H7 (cell line): Measurements from ENCODE around the gene CLDN9. TPM values are rescaled to one million over a fixed set of nuclear protein-coding genes. Genes with fewer than 3 reads are reported as not detected.

Experiments
- DNase-seq: peaks from one replicate; pipeline ENCODE4 v3.0.0; 2012
- H3K27me3 ChIP-seq: 2 replicates; pipeline ENCODE4 v1.6.0; 2011; ENCODE audit warnings: mild to moderate bottlenecking, low read length; ENCODE audit not compliant: control insufficient read depth, insufficient read depth
- H3K36me3 ChIP-seq: replicated peaks from 2 replicates; pipeline ENCODE4 v1.5.1; 2011; ENCODE audit warnings: low read length; ENCODE audit not compliant: control insufficient read depth, insufficient read depth
- H3K4me3 ChIP-seq: 2 replicates; pipeline ENCODE4 v1.5.1; 2011; ENCODE audit warnings: low read depth, mild to moderate bottlenecking, control low read depth, low read length, moderate library complexity; ENCODE audit not compliant: insufficient read depth
- total RNA-seq: library from RNA; depleted of rRNA; stranded (reverse); fragments of >200 nt; shearing (Covaris generic); gene quantifications from 2 replicates; pipeline ENCODE4 v1.2.3, GENCODE V29; 2014

Gene CLDN9
- total RNA-seq, 1 experiment from 2014 or later, result 0.21 TPM

DNA sequence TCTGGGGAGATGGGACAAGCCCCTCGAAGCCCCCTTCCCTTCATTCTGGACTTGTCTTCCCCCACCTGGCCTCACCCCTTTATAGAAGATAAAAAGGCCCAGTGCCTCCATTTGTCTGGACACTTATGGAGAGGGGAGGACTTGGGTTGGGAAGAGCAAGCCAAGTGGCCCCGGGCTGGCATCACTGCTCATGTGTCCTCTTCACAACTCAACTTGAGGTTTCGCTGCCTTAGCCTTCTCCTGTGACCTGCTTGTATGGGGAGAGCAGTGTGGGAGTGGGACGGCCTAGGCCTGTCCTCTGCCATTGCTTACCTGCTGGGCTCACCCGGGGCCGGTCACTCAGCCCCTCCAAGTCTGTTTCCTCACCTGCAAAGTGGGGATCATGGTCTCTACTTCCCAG lies 42.2 kb upstream of the CLDN9 start:
- Histone ChIP-seq H3K4me3 (peak overlapping the region; percentile 89), H3K36me3 (peaks cover 20% of the 10 kb centered on the region), H3K27me3 (peaks cover 4% of the 10 kb centered on the region; the same call in 1 of the 2 replicates)
- no peak for DNase-seq

DNA sequence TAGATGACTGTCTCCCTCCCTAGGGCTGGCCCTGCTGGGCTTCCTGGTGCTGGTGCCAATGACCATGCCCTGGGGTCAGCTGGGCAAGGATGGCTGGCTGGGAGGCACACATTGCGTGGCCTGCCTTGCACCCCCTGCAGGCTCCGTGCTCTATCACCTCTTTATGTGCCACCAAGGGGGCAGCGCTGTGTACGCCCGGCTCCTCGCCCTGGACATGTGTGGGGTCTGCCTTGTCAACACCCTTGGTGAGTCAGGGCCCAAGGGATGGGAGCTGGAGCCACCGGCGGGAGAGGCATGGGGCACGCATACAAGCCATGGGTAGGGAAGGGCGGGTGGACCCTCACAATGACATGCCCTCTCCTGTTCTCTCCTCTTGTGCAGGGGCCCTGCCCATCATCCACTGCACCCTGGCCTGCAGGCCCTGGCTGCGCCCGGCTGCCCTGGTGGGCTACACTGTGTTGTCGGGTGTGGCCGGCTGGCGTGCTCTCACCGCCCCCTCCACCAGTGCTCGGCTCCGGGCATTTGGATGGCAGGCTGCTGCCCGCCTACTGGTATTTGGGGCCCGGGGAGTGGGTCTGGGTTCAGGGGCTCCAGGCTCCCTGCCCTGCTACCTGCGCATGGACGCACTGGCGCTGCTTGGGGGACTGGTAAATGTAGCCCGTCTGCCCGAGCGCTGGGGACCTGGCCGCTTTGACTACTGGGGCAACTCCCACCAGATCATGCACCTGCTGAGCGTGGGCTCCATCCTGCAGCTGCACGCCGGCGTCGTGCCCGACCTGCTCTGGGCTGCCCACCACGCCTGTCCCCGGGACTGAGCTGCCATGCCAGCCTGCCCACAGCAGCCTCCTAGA lies 41.4 kb upstream of the CLDN9 start:
- DNase-seq, result no peak
- Histone ChIP-seq H3K36me3 (peaks cover 25% of the 10 kb centered on the region), H3K27me3 (peaks cover 4% of the 10 kb centered on the region; the same call in 1 of the 2 replicates), H3K4me3 (no peak overlapping the region)

DNA sequence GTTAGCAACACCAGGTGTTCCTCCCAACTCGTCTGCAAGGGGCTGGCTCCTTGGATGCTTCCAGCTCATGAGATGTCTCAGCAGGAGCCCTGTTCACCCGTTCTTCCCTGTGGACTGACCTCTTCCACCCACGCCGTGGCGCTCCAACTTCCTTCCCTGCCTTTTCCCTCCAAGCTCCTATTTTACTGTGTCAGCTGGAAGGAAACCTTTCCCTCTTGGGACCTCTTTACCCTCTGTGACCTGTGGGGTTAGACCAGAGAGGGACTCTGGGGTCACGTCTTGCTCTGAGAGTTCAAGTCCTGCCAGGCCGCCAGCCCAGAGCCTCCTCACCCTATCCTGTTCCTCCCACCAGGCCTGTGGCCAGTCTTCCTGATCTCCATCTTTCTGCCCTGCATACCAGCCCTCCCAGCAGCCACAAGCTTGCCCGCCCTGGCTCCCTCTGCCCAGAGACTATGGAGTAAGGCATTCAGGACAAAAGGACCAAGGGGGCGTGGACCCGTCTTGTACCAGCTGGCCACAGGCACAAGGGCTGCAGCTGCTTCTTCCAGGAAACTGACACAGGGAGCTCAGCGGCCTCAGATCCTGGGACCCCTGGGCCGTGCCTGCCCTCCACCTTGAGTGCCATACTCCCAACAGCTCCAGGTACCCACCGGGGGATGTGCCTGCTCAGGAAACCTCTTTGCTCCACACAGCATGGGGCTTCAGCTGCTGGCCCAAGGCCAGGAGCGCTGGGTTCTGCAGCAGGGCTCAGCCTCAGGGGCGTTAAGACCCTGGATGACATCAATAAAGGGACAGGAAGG lies 40.5 kb upstream of the CLDN9 start:
- no peak for DNase-seq
- no peak overlapping the region for H3K4me3 ChIP-seq
- peaks cover 4% of the 10 kb centered on the region; the same call in 1 of the 2 replicates for H3K27me3 ChIP-seq
- H3K36me3 ChIP-seq, result peaks cover 30% of the 10 kb centered on the region

DNA sequence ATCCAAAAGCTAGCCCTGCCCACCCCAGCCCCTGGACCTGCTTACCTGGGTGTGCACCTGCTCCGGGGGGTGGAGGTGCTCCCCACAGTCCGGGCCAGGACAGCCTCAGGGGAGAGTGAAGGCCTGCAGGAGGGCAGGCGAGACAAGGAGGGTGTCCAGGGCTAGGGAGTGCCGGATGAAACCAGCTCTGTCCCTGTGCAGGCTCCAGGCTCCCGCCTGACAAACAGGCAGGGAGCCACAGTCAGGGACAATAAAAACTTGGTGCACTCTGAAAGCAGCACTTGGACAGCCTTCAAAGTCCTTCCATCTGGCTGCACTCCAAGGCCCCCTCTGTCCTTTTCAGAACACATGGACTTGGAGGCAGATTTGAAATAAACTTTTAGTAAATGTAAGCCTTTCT lies 39.6 kb upstream of the CLDN9 start:
- Histone ChIP-seq H3K36me3 (peaks cover 33% of the 10 kb centered on the region), H3K4me3 (no peak overlapping the region), H3K27me3 (0 out of 2 replicates have a peak, but pooled peaks cover under 1% of the 10 kb centered on the region)
- no peak for DNase-seq

DNA sequence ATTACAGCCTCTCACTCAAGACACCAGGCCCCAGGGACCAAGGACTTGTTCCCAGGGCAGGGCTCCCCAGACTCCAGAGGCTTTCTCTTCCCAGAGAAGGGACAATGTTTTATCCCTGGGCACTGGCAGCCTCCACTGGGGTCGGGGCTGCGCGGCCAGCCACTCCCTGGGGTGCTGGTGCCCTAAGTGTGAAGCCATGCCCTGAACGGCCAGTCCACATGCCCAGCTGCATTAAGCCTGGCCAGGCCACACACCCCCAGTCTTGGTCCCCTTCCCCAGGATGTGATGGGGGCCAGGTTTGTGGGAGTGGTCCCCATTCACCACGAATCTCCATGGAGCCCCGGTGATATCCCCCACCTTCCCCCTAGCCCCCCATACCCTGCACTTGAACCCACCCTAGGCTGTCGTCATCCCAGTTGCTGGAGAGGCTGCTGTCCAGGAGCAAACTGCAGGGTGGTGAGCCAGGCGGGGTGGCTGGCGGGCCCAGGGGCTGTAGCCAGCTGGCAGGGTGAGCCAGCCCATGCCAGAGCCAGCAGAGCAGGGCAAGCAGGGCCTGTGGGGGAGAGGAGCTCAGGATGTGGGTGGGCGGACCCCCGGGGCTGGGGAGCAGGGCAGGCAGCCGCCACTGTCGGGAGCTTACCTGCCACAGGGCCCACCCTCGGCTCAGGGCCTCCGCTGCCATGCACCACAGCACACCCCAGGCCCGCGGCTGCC lies 39.0 kb upstream of the CLDN9 start:
- DNase-seq, result no peak
- Histone ChIP-seq H3K36me3 (peaks cover 35% of the 10 kb centered on the region), H3K4me3 (no peak overlapping the region), H3K27me3 (no peaks in the 10 kb centered on the region)

DNA sequence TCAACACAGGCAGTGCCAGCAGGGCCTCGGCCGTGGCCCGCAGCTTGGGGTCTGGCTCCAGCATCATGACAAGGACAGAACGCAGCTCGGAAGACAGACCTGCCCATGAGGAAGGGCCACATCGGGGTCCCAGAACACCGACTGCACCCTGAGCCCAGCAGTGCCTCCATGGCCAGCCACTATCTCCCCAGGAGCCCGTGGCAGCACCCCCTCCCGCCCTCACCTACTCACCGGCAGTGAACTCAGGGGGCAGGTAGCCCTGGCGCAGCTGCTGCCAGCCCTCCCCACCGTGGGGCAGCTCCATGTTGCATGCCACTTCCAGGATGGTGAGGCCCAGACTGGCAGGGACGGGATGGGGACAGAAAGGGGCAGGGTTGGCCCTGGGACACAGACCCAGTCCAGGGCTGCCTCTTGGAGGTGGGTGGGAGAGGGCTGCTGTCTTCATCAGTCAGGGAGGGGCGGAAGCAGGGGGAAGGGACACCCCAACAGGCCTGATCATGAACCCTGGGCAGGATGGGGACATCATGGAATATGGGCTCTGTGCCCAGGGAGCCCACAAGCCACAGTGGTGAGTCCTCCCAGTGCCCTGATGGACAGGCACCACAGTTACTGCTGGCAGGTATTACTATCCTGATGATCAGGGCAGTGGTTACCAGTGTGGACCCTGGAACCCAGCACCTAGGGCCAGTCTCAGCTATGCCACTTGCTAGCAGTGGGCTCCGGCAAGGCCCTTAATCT lies 38.2 kb upstream of the CLDN9 start:
- no peak overlapping the region for H3K4me3 ChIP-seq
- peaks cover 36% of the 10 kb centered on the region for H3K36me3 ChIP-seq
- DNase-seq, result no peak
- no peaks in the 10 kb centered on the region for H3K27me3 ChIP-seq

DNA sequence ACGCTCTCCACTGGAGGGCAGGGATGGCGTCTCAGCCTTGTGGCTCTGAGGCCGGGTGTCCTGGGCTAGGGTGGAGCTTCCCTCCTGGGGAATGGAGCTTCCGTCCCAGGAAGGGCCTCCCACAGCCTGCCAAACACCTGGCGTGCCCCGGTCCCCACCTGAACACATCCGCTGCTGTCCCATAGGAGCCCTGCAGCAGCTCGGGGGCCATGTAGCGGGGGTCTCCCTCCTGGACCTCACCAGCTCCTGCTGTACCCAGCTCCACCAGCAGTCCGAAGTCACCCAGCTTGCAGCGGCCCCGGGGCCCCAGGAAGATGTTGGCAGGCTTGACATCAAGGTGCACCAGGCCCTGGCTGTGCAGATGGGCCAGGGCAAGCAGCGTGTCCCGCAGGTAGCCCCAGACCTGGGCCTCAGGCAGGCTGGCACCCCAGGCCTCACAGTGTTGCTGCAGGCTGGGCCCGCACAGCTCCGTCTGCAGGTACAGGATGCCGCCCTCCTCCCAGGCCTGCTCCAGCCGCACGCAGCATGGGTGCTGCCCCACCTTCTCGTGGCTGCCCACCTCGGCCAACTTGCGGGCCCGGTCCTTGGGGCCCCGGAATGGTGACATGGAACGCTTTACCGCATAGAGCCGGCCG lies 37.4 kb upstream of the CLDN9 start:
- no peak for DNase-seq
- Histone ChIP-seq H3K4me3 (no peak overlapping the region), H3K36me3 (peaks cover 36% of the 10 kb centered on the region), H3K27me3 (no peaks in the 10 kb centered on the region)

DNA sequence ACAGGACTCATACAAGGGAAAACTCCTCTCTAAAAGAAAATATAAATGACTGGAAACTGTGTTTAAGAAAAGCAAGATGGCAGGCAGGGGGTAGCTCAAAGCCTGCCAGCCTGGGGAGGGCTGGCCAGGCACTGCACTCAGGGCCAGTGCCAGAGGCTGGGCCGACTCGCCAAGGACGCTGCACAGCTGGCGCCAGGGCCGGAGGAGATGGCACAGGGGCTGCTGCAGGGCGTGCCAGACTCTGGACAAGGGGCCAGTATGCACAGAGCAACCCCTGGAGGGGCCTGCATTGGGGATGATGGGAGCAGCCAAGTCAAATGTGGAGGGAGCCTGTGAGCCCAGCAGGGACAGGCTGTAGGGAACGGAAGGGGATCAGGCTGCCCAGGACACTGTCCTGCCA lies 36.5 kb upstream of the CLDN9 start:
- no peak for DNase-seq
- peaks cover 36% of the 10 kb centered on the region for H3K36me3 ChIP-seq
- H3K4me3 ChIP-seq, result no peak overlapping the region
- H3K27me3 ChIP-seq, result no peaks in the 10 kb centered on the region

DNA sequence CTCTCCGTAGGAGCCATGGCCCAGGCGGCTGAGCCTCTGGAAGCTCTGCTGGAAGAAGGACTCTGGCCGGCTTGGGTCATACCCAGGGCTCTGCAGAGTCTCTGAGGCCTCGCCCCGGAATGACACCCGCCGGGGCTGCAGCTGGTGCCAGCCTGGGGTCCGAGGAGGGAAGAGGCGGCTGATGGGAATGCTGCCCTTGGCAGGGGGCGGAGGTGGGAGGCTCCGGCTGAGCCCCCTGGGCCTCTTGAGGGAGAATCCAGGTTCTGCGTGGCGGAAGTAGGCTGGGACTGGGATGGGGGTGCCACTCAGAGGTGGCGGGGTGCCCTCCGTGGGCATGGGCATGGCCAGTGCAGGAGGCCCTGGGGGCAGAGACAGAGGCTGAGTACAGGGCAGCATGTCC lies 36.0 kb upstream of the CLDN9 start:
- Histone ChIP-seq H3K36me3 (peaks cover 36% of the 10 kb centered on the region), H3K4me3 (no peak overlapping the region), H3K27me3 (no peaks in the 10 kb centered on the region)
- no peak for DNase-seq

DNA sequence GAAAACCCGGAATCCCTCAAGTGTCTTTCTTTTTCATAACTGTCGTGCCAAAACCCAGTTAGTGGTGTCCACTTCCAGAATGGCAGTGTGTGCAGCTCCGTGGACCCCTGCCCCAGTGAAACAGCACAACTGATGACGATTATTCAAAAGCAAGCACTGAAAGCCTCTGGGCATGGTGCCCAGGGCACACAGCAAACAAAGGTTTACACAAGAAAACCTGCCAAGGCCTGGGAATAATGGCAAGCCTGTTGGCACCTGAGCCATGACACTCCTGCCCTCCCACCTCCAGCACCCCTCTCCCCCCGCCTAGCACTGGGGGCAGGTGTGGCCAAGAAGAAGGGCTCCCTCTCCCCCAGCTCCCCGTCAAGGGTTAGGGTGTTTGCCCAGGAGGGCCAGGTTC lies 35.3 kb upstream of the CLDN9 start:
- Histone ChIP-seq H3K4me3 (no peak overlapping the region), H3K27me3 (no peaks in the 10 kb centered on the region), H3K36me3 (peaks cover 34% of the 10 kb centered on the region)
- DNase-seq, result no peak

DNA sequence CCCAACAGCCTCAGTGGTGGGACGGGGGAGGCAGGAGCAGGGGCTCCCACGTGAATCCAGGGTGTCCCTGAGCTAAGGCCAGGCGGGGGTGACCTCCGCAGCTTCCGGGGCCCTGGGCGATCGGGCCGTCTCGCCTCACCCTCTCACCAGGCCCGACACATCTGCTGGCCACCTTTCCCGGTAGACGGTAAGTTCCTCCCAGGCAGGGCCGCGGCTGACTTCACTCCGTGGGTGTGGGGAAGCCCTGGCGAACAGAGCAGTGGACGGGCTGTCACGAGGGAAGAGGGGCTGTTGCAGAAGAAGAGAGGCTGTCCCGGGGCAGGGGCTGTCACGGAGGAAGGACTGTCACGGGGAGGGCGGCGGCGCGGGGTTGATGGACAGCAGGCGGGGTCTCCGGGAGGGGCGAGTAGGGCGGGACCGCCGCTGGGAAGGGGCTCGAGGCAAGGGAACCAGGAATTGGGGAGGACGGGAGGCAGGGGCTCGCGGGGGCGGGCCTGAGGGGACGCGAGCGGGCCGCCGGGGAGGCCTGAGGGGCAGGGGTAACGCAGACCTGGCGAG lies 33.0 kb upstream of the CLDN9 start:
- H3K4me3 ChIP-seq, result peak overlapping the region; percentile 94
- no peaks in the 10 kb centered on the region for H3K27me3 ChIP-seq
- peaks cover 19% of the 10 kb centered on the region for H3K36me3 ChIP-seq
- DNase-seq, result peak; percentile 95

DNA sequence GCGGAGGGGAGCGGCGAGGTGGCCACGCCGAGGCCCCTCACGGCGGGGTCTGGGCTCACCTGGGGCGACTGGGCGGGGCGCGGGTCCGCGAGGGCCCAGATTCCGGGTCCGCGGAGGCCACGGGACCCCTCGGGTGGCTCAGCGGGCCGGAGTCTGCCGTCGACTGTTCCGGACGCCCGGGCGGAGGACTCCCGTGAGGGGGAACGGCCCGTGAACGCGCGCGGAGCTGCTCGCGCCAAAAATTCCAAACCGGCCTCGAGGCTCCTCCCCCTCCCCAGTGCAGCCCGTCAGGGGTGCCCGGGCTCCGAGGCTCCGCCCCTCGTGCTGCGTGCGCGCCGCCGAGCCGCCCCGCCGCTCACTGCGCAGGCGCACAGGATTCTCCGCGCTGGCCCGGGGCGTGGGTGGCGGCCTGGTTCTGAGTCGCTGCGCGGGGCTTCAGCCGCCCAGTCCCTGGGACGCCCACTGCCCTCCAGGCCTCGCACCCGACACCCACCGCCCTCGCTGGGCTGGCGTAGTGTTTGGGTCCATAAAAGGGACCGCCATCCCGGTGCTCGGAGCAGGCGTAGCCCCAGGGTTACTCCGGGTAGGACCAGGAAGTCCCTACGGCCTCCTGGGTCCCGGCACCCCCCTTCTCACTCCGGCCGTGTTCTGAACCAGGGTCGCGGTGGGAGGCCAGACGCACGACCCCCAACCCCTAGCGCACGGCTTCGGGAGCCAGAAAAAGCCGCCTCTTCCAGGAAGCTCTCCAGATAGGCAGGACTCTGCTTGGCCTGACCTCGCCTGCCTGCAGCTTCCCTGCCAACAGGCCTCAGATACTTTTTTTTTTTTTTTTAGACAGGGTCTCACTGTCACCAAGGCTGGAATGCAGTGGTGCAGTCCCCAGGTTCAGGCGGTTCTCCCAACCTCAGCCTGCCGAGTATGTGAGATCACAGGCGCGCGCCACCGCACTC lies 32.2 kb upstream of the CLDN9 start, which contains the start of gene PKMYT1:
PKMYT1 (minus strand) TSS at position 220 of the 950 bp plus-strand sequence. CDS start 789 bp downstream, outside the sequence.
- H3K36me3 ChIP-seq, result peaks cover 16% of the 10 kb centered on the region
- H3K4me3 ChIP-seq, result peak within 1 kb of the TSS; percentile 94
- peak; percentile 100 for DNase-seq
- no peaks in the 10 kb centered on the region for H3K27me3 ChIP-seq
